ENCODE data around the gene HSPA13.
"Not testable (repeated sequence)": the region's sequence is repeated elsewhere in the genome, so short reads cannot be mapped to it uniquely, and the experiment has no call there.

DNA sequence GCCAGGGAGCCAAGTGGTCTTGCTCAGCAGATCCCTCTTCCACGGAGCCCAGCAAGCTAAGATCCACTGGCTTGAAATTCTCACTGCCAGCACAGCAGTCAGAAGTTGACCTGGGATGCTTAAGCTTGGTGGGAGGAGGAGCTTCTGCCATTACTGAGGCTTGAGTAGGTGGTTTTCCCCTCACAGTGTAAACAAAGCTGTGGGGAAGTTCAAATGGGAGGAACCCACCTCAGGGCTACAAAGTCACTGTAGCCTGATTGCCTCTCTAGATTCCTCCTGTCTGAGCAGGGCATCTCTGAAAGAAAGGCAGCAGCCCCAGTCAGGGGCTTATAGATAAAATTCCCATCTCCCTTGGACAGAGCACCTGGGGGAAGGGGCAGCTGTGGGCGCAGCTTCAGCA, 55.6 kb downstream of the HSPA13 start:
- TF ChIP-seq POLR2AphosphoS5, CTCF, POLR2A, EP300 (IDR thresholded peaks at IDR 0.05): not testable (repeated sequence)
